ENCODE measurements around the gene FGD2. TPM values are rescaled to one million over a fixed set of nuclear protein-coding genes. Genes with fewer than 3 reads are reported as not detected.

The FGD2 gene
- total and polyA plus RNA-seq, 2 of the 4 experiments (the other 2 are of a cell fraction), result 0.07 TPM; not detected in 1

- intact Hi-C loops (cut with micrococcal nuclease), result no loop called here
- TF ChIP-seq NFE2L2 (IDR thresholded peaks at IDR 0.05; ENCODE audit: low read depth, low read length) (no peak), MXI1 (IDR thresholded peaks at IDR 0.05; ENCODE audit: borderline replicate concordance, low read depth, low read length) (no peak), RCOR1 (IDR thresholded peaks at IDR 0.05; ENCODE audit: insufficient replicate concordance, low read length) (no peak), CEBPB (IDR thresholded peaks at IDR 0.05; ENCODE audit: low read depth, low read length) (no peak), SMC3 (IDR thresholded peaks at IDR 0.05; ENCODE audit: low read depth, low read length) (no peak), MAFK (IDR thresholded peaks at IDR 0.05; ENCODE audit: low read depth, low read length) (no peak), CHD1 (IDR thresholded peaks at IDR 0.05; ENCODE audit: low read depth, low read length) (no peak), CTCF (conservative IDR thresholded peaks at IDR 0.05; ENCODE audit: low read depth, low read length) (no peak), RAD21 (IDR thresholded peaks at IDR 0.05; ENCODE audit: low read length) (no peak), USF2 (IDR thresholded peaks at IDR 0.05; ENCODE audit: low read depth, low read length) (no peak), FOS (IDR thresholded peaks at IDR 0.05; ENCODE audit: low read depth, low read length) (no peak)
- Histone ChIP-seq H3K4ac (ENCODE audit: low read depth, low read length) (no peak overlapping the region), H3K27ac (ENCODE audit: insufficient read depth, low read length) (no peak overlapping the region), H3K56ac (ENCODE audit: extremely low read depth, insufficient read depth, low read length) (no peak overlapping the region), H2BK120ac (ENCODE audit: low read depth, low read length) (no peak overlapping the region), H3K27me3 (ENCODE audit: control insufficient read depth, insufficient read depth, low read length) (no peaks in the 10 kb centered on the region; the same call in 1 of the 2 replicates), H3K36me3 (ENCODE audit: control insufficient read depth, insufficient read depth, low read length) (no peaks in the 10 kb centered on the region), H3K9me3 (ENCODE audit: control insufficient read depth, insufficient read depth, low read length) (no peaks in the 10 kb centered on the region), H3K9ac (ENCODE audit: low read depth, low read length) (no peak overlapping the region), H3K79me1 (ENCODE audit: low read depth in 1 of 2, low read length in 2 of 2) (no peaks in the 10 kb centered on the region), H2BK20ac (ENCODE audit: low read depth, low read length) (no peak overlapping the region), H3K18ac (ENCODE audit: low read depth, low read length) (no peak overlapping the region), H2AFZ (replicated peaks; ENCODE audit: low read length, poor library complexity) (no peak overlapping the region), H2BK5ac (ENCODE audit: low read depth, low read length, poor library complexity, severe bottlenecking) (no peak overlapping the region), H3K14ac (replicated peaks; ENCODE audit: low read depth, low read length) (no peak overlapping the region), H2AK5ac (ENCODE audit: low read depth, low read length) (no peak overlapping the region; the same call in 1 of the 2 replicates), H2AK9ac (replicated peaks; ENCODE audit: low read depth, low read length, poor library complexity) (no peak overlapping the region), H4K8ac (ENCODE audit: low read depth in 2 of 2, low read length in 2 of 2) (no peak overlapping the region), H4K91ac (ENCODE audit: insufficient read depth, low read depth, low read length) (no peak overlapping the region), H3K23ac (ENCODE audit: low read depth, low read length) (no peak overlapping the region), H4K5ac (ENCODE audit: low read depth, low read length) (no peak overlapping the region), H4K20me1 (ENCODE audit: insufficient read depth, low read length) (0 out of 2 replicates have a peak, but pooled peaks cover 3% of the 10 kb centered on the region), H3K4me1 (ENCODE audit: control insufficient read depth, insufficient read depth, low read length) (peaks cover 6% of the 10 kb centered on the region), H3K9me1 (ENCODE audit: insufficient read depth, low read length) (0 out of 2 replicates have a peak, but pooled peaks cover 3% of the 10 kb centered on the region), H2BK15ac (ENCODE audit: low read depth, low read length) (no peak overlapping the region), H3K4me3 (ENCODE audit: insufficient read depth, low read depth, low read length) (no peak overlapping the region), H3K4me2 (ENCODE audit: low read depth, low read length) (no peak overlapping the region)
- in situ Hi-C loops (cut with MboI; ENCODE audit: low sequenced_read_pairs), result no loop called here
- DNase-seq, result no peak
- POLR2A ChIA-PET (ENCODE audit: unreplicated experiment), result no interaction called here
- BruUV-seq (replicated peaks), result no TSS peak
- ATAC-seq (ENCODE audit: low read depth), result no peak
- CTCF ChIA-PET, result interaction anchor here (0.7 kb wide), 1 partner anchor 11 kb away, joined by 4 read pairs; no protein-coding TSS in a partner anchor
- WGBS, 2 experiments (ENCODE audit: extremely low coverage in 2 of 2, insufficient read length in 1 of 2), result 65% methylated on average over 4 of the region's 5 CpGs; no CpG with 5 or more reads in 1 of the 2 experiments
- dilution Hi-C loops (cut with HindIII; ENCODE audit: low sequenced_read_pairs, unreplicated experiment), result no loop called here
Measured at GRCh38 chr6:37047346-37047688, 41.9 kb downstream of the FGD2 start.
